Measurements from ENCODE around the gene ARHGEF26.

Gene ARHGEF26

GRCh38 chr3:154142608-154143007 lies 21.4 kb downstream of the ARHGEF26 start:
- DNase-seq (ENCODE audit: insufficient read length, low spot score), result no peak
- FAIRE-seq, result no peak
- TF ChIP-seq CTCF (IDR thresholded peaks at IDR 0.05; ENCODE audit: insufficient read depth, missing control alignments), result no peak

GRCh38 chr3:154143873-154144272 lies 22.7 kb downstream of the ARHGEF26 start:
- DNase-seq (ENCODE audit: insufficient read length, low spot score), result no peak
- no peak for FAIRE-seq
- TF ChIP-seq CTCF (IDR thresholded peaks at IDR 0.05; ENCODE audit: insufficient read depth, missing control alignments), result no peak

- FAIRE-seq (no peak), DNase-seq (ENCODE audit: insufficient read length, low spot score) (no peak)
- no peak for TF ChIP-seq CTCF (IDR thresholded peaks at IDR 0.05; ENCODE audit: insufficient read depth, missing control alignments)
Observed at GRCh38 chr3:154144825-154145465, 23.8 kb downstream of the ARHGEF26 start.

- TF ChIP-seq CTCF (IDR thresholded peaks at IDR 0.05; ENCODE audit: insufficient read depth, missing control alignments), result no peak
- no peak for DNase-seq (ENCODE audit: insufficient read length, low spot score)
- no peak for FAIRE-seq
Observed at GRCh38 chr3:154148541-154148940, 27.4 kb downstream of the ARHGEF26 start.

GRCh38 chr3:154149286-154149685 lies 28.1 kb downstream of the ARHGEF26 start:
- no peak for DNase-seq (ENCODE audit: insufficient read length, low spot score)
- no peak for FAIRE-seq
- TF ChIP-seq CTCF (IDR thresholded peaks at IDR 0.05; ENCODE audit: insufficient read depth, missing control alignments), result no peak

GRCh38 chr3:154151969-154152368 lies 30.8 kb downstream of the ARHGEF26 start:
- TF ChIP-seq CTCF (IDR thresholded peaks at IDR 0.05; ENCODE audit: insufficient read depth, missing control alignments), result no peak
- FAIRE-seq (no peak), DNase-seq (ENCODE audit: insufficient read length, low spot score) (no peak)

GRCh38 chr3:154152741-154153140 lies 31.6 kb downstream of the ARHGEF26 start:
- DNase-seq (ENCODE audit: insufficient read length, low spot score) (no peak), FAIRE-seq (no peak)
- no peak for TF ChIP-seq CTCF (IDR thresholded peaks at IDR 0.05; ENCODE audit: insufficient read depth, missing control alignments)

Measured in D721Med (cell line).